Skin epidermis (tissue), 12 donors: ENCODE measurements around the gene ARID1B.
A peak's percentile ranks its signal among the peaks of the same experiment; 100 is the strongest.

Experiments
- H3K27ac ChIP-seq, 21 experiments: fragments of 200-600 bp; sonication (generic) in 11 of 21; one replicate each; pipeline ENCODE4 v1.5.0; 2020; ENCODE audit warnings: mild to moderate bottlenecking in 3 of 21, inconsistent platforms in 2 of 21, moderate library complexity in 2 of 21
- H3K4me3 ChIP-seq, 7 experiments: fragments of 200-600 bp; sonication (generic) in 2 of 7; one replicate each; pipeline ENCODE4 v1.5.0; 2020; ENCODE audit warnings: inconsistent platforms in 2 of 7, mild to moderate bottlenecking in 2 of 7, moderate library complexity in 1 of 7

Gene ARID1B

GRCh38 chr6:156809446-156810178 is 32.4 kb downstream of the ARID1B start:
- Histone ChIP-seq H3K27ac (peak overlapping the region in 3 of 21 experiments; percentile 4 to 64 (median 19)), H3K4me3 (no peak overlapping the region)

DNA sequence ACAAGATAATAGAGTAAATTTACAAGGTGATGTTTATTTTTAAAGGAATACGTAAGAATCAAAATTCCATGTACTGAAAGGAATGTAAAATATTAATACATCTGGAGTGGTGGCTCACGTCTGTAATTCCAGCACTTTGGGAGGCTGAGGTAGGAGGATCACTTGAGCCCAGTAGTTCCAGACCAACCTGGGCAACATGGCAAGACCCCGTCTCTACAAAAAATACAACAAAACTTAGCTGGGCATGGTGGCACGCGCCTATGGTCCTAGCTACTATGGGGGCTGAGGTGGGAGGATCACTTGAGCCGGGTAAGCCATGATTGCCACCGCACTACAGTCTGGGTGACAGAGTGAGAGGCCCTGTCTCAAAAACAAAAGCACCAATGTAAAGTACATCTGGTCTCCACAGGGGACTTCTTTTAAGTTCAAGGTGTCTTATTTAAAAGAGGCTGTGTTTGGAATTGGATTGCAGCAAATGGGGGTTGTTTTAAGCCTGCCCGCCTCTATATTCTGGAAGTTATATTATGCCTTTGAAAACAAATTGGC is 36.9 kb downstream of the ARID1B start:
- H3K4me3 ChIP-seq = no peak overlapping the region
- no peak overlapping the region for H3K27ac ChIP-seq

GRCh38 chr6:156816505-156816904 is 39.3 kb downstream of the ARID1B start:
- H3K4me3 ChIP-seq = no peak overlapping the region
- H3K27ac ChIP-seq = no peak overlapping the region

DNA sequence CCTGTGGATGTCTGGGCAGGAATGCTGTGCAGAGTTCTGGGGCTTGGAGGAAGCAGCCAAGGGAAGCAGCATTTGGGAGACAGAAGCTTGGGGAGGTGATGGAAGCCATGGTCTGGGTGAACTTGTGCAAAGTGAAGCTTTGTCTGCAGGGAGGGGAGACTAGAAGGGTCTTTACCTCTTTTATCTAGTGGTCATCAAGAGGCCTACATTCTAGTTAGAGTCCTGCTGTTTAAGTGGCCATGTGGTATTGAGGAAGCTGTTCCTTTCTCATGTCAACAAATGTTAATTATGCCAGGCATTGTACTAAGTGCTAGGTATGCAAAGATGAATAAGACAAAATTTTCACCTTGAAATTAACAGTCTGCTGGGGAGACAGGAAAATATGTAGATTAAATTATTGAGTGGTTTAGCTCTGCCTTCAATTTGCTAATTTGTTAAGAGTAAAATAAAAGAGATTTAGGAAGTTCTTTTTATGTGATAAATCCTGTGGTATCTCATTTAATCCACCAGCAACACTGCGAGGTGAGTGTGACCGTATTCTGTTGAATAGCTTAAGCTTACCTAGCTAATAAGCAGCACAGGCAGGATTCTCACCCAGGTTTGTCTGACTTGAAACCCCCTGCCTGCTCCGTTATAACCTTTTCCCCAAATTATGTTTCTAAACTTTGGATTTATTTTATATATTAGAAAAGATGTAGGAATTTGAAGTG is 43.1 kb downstream of the ARID1B start:
- no peak overlapping the region for H3K4me3 ChIP-seq
- H3K27ac ChIP-seq = no peak overlapping the region

- H3K27ac ChIP-seq = no peak overlapping the region
- no peak overlapping the region for H3K4me3 ChIP-seq
These were observed 44.5 kb downstream of the ARID1B start for GRCh38 chr6:156821707-156822106.

DNA sequence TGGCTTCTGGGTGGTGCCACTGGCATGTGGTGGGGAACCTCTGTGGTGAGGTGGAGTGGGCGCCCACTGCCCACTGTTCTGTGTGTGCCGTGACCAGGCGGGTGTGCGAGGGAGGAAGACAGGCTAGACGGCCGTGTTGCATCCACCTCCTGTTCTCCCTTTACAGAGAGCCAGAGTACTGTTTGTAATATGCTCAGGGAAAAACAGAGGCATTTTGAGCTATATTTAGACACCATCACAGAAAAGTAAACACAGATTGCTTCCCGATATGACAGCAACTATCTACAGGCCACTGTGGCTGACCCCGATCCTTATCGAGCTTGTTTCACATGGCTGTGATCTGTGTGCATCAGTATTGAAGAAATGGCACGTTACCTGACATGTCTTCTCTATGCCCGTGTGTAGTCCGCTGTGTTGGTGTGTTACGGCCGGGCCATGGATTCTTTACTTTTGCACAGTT is 45.6 kb downstream of the ARID1B start:
- Histone ChIP-seq H3K27ac (no peak overlapping the region), H3K4me3 (no peak overlapping the region)

DNA sequence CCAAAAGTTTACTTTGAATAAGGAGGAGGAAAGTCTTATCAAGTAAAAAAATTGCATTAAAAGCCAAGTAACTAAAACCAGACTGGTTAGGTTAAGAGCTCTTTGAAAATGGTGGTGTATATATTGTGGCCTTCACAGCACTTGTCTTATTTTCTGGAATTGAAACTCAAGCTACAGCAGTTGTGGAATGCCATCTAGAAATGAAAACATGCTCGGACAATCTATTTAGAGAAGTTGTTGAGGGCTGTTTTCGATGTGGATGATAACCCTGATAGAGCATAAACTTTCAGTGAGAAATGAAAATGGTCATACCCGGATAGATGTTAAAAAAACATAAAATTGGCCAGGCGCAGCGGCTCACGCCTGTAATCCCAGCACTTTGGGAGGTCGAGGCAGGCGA is 47.0 kb downstream of the ARID1B start:
- no peak overlapping the region for H3K27ac ChIP-seq
- no peak overlapping the region for H3K4me3 ChIP-seq

DNA sequence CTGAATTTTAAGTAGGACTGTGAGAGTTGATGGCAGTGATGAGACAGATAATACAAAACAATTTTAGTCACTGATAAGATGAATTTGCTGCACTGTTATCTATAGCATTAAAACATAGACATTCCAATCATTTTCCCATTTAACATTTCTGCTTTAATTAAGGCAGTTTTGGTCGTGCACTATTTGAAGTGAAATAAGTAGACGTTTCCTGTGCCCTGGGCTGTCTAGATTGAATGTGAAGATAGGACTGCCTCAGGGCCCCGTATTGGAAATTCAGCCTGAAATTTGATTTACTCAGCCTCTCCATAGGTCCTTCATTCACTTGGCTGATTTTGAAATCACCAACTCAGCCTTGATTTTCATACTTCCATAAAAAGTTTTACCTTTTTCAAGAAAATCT is 48.3 kb downstream of the ARID1B start:
- H3K4me3 ChIP-seq = no peak overlapping the region
- H3K27ac ChIP-seq = no peak overlapping the region

- Histone ChIP-seq H3K27ac (no peak overlapping the region), H3K4me3 (no peak overlapping the region)
These were observed 49.2 kb downstream of the ARID1B start for GRCh38 chr6:156826290-156826955.

- peak overlapping the region in 5 of 21 experiments; percentile 3 to 71 (median 13) for H3K27ac ChIP-seq
- no peak overlapping the region for H3K4me3 ChIP-seq
These were observed 50.2 kb downstream of the ARID1B start for GRCh38 chr6:156827382-156827781.

- Histone ChIP-seq H3K27ac (peak overlapping the region in 7 of 21 experiments; percentile 13 to 71 (median 36)), H3K4me3 (no peak overlapping the region)
These were observed 51.1 kb downstream of the ARID1B start for GRCh38 chr6:156828280-156828703.

DNA sequence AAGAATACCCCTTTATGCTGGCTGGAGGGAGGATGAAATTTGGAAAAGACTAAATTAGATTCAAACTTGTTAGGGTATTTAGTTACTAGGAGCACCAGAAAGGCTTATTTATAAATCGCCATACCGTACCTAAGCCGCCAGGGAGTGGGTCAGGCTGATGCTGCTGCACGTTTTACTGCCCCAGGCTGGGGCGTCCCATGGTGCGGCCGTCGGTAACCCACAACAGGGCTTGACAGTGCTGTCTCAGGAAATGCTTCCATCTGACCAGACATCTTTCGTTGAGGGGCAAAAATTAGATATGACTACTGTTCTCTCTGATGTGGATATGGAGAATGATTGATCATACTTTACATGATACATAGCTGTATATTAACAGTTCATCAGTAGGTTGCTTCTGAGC is 52.9 kb downstream of the ARID1B start:
- Histone ChIP-seq H3K4me3 (no peak overlapping the region), H3K27ac (no peak overlapping the region)

GRCh38 chr6:156832231-156832647 is 55.1 kb downstream of the ARID1B start:
- Histone ChIP-seq H3K27ac (peak overlapping the region in 1 of 21 experiments; percentile 43), H3K4me3 (no peak overlapping the region)

DNA sequence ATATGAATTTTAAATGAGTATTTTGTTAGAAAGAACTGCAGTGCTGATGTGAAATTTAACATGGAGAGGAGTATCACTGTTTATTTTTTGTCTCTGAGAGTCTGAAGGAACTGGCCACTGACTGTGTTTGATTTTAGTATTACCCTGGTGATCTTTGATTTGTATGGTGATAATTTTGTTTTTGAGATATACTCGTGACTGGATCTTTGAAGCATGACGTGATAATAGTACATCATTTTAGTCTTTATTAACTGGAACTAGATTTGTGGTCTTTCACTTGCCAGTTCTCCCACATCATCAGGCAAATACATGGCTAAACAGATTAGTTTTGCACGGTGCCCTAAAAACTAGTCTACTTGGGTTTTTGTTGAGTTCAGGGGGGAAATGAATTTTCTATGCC is 55.5 kb downstream of the ARID1B start:
- Histone ChIP-seq H3K4me3 (no peak overlapping the region), H3K27ac (peak overlapping the region in 1 of 21 experiments; percentile 43)

GRCh38 chr6:156833755-156834154 is 56.6 kb downstream of the ARID1B start:
- no peak overlapping the region for H3K4me3 ChIP-seq
- peak overlapping the region in 1 of 21 experiments; percentile 17 for H3K27ac ChIP-seq

GRCh38 chr6:156839129-156839528 is 62.0 kb downstream of the ARID1B start:
- Histone ChIP-seq H3K4me3 (no peak overlapping the region), H3K27ac (peak overlapping the region in 1 of 21 experiments; percentile 17)

DNA sequence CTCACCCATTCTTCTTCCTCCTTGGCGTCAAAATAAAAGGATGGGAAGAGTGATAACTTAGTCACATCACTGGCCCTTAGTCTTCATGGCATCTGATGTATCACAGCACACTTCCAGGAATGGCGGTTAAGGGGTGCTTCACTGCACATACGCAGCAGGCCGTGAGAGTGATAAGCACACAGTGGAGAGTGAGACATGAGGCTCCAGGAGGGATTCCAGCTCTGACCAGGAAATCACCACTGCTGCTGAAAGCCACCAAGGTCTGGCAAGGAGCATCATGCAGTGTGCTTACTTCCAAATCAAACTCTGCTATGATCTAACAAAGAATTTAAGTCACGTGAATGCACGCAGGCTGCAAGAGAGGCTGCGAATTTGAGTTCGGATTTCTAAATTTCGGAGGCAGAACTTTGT is 62.4 kb downstream of the ARID1B start:
- no peak overlapping the region for H3K4me3 ChIP-seq

DNA sequence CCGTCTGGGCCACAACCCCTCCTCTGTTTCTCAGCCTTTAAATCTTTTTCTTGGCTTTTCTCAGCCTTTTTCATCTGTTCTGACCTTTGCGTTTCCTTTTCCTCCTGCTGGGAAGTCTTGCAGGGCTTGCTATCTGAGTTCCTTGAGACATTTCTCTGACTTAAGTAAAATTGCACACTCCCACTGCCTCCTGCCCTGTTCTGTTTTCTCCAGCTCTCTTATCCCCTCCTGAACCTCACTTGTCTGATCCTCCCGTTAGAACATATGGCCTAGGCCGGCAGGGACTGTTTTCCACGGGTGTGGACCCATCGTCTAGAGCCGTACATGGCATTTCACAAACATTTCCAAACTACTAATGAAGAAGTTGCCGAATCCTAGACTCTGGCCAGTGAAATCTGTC is 63.0 kb downstream of the ARID1B start:
- no peak overlapping the region for H3K4me3 ChIP-seq

More for the DNA sequence above, 62.4 kb downstream of the ARID1B start:
- peak overlapping the region in 2 of 21 experiments; percentile 11 to 58 for H3K27ac ChIP-seq

DNA sequence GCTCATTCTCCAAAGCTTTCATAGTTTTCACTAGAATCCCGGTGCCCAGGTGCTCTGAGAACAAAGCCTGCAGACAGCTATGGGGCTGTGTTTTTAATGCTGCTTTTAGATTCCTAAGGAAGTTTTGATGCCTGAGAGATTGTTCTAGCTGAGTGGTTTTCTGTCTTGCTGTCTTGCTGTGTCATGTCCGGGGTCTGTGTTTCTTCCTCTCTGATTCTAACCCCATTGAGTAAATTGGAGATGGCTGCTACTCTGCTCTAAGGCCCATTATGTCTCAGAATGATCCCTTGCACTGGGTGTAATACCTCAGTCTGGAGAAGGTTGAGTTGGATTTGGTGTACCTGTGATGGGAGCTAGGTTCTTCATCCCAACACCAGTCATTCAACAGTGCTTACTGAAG is 63.4 kb downstream of the ARID1B start:
- H3K4me3 ChIP-seq = no peak overlapping the region
- peak overlapping the region in 2 of 21 experiments; percentile 11 to 58 for H3K27ac ChIP-seq

More for the DNA sequence above, 63.0 kb downstream of the ARID1B start:
- peak overlapping the region in 3 of 21 experiments; percentile 3 to 58 (median 11) for H3K27ac ChIP-seq

DNA sequence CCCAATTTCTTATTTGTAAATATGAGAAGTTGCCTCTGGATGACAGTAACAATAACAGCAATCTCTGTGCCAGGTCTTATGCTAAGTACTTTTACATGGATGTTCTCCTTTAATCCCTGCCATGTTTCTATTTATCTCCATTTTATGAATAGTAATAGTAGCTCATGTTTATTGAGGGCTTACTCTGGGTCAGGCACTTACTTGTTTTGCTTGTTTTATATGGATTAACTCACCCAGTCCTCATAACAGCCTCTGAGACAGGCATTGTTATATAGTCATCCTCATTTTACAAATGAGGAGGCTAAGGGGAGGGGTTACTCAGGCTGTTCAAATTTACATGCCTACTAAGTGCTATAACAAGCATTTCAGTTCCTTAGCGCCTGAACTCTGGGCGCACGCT is 64.3 kb downstream of the ARID1B start:
- peak overlapping the region in 1 of 21 experiments; percentile 58 for H3K27ac ChIP-seq
- H3K4me3 ChIP-seq = no peak overlapping the region
